GM04504 (cell line): Measurements from ENCODE around the gene SMAD5.

Experiments used
- DNase-seq: peaks from one replicate; pipeline ENCODE4 v3.0.0-alpha.2; 2012; ENCODE audit warnings: low read depth

Gene SMAD5

DNA sequence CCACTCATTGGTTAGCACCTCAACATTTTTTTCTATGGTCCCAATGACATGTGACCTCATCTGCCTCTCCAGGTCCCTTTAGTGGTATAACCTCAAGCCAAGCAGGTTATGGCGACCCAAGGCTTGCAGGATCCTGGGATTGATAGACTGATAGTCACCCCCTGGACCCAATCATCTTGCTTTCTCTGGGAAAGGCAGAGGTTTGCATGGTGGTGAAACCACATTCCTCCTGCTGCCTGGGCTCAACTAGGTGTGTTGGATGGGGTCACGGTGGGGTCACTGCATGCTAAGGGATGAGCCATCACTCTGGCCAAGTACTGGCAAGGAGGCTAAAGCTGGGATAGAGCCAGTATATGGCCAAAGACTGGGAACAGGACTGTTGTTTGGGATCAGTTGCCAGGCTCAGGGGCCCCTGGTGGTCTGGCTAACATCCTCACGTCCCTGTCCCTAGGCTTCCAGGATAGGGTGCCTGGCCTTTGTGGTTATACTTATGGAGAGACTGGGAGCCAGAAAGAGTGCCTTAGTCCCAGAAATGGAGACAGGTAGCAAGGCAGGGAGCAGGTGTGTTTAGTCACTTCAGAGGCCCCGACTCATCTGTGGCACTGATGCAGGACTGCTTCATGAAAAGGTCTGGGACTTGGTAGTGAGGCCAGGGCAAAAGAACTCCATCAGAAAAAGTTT is 65.0 kb downstream of the SMAD5 start:
- DNase-seq: no peak

DNA sequence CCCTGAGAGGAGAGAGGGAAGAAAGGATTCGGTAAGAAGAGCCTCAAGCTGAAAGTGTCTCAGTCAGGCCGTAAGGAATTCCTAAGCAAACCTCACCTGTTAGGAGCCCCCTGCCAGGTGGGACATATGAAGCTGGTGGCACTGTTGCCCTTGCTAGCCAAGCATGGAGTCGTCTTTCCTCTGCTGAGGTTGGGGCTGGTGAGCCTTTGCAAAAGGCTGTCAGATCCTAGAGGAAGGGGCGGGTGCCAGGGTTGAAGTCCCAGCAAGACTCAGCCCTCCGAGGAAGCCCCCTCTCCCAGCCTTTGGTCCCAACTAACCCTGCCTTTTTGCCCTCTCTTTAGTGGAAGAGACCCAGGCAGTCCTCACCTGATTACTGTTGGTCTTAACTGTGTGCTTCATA is 65.8 kb downstream of the SMAD5 start:
- no peak for DNase-seq

DNA sequence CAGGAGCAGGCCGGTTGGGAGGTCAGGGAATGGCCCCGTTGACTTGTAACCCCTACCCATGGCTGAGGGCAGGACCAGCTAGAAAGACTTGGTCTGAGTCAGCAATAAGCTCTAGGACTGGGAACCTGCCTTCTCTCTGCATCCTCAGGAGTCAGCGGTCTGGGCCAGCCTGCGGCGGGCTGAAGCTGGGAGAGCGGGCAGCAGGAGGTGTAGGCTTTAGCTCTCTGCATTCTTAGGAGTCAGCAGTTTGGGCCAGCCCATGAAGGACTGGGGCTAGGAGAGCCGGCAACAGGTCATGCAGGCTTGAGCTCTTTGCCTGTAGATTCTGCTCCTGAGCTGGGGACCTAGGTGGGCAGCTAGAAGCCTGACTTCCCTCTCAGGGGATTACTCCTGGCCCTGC is 66.8 kb downstream of the SMAD5 start:
- DNase-seq: no peak

DNA sequence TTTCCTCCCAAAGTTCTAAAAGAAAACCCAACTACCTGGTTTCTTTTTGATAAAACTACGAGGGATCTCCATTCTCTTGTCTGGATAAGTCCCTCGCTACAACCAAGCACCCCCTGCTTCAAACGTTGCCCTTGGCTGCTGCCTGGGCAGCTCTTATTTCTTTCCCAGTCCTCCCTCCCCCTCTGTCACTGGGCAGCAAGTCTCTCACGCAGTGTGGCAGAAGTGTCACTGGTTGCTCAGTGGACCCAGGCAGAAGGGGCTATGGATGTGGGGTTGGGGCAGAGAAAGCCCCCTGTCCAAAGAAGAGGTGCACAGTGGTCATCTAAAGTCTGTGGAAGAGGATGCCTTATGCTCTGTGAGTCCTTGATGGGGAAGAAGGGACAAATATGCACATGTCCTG is 67.5 kb downstream of the SMAD5 start:
- DNase-seq: no peak

DNA sequence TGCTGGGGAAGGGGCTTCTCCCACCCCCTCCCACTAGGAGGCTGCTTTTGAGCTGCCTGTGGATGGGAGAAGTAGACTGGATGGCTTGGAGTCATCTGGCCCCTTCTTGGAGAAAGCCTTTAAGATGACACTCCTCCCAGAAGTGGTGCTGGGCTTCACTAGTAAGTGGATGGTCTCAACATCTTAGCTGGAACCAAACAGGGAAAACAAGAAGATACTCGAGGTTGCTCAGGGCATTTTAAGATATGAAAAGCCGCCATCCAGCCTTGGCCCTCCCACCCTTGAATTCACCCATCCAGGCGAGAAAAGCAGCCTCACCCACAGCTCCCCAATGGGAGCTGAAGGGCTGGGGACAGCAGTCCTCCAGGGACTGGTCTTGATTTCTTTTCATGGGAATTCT is 68.1 kb downstream of the SMAD5 start:
- no peak for DNase-seq

DNA sequence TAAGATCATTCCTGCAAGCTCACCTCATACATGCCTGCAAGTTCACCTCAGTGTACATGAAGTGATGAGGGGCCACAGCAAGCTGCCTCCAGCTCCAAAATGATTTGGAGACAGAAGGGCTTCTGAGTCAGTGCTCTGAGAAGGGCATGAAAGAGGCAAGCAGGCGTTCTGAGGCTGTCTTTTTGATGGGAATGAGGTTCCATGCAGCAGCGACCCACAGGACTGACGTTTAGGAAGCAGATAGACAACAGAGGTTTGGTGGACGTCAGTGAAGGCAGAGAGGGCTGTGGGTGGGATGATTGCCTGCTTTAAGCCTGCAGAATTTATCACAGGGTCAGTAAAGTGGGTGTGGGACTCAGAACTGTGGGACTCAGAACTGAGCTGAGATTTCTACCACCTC is 69.2 kb downstream of the SMAD5 start:
- DNase-seq: no peak

DNA sequence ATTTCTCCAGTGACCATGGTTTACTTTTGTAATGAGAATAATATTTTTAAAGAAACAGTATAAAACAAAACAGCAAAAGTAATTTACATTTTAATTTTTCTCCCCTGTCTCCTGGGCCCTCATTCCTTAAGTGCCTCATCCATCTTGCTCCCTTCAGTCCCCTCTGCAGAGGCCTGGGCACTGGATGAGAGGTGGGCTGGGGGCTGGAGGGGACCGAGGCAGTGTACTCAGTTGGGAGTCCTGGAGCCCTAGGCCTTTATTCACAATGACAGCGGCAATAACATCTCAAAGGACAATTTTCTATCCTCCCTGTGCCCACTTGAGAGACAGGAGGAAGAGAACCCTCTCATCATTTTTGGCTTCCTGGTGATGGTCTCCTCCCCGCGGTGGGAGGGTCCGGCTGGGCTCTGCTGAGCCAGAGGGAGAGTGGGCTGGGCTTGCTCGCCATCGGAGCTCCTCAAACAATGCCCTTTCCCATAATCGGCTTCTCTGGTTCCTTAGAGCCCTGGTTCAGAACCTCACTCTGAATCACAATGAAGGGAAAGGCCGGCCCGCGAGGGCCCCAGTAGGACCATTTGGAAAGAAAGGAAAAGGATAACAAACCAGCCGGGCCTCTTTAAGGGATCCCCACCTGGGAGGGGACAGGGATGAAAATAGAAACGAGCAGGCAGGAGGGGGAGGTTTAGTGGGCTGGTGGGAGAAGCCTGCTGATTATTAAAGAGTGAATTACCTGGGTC is 70.0 kb downstream of the SMAD5 start:
- DNase-seq: no peak

DNA sequence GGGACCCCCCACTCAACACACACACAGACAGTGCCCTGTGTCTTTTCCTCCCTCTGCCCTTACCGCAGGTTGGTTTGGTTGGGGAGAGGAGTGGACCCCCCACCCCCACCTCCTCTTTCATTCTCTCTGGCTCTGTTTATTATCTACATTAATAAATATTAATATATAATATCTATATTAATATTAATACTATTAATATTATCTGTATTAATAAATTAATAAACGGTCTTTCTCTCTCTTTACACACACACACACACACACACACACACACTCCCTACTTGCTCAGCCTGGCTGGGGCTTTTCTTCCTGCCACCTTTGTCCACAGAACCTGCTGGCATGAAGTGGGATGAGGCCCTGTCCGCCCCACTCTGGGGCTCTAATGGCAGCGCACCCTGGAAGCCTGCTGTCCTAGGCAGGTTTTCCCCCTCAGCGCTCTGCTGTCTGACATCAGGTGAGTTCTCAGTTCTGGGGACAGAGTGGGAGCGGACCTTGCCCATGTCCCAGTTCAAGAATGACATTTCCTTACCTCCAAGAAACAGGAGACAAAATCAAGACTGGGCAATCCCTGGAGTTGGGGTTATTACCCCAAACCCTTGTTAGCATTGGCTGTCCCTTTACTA is 70.8 kb downstream of the SMAD5 start:
- no peak for DNase-seq

DNA sequence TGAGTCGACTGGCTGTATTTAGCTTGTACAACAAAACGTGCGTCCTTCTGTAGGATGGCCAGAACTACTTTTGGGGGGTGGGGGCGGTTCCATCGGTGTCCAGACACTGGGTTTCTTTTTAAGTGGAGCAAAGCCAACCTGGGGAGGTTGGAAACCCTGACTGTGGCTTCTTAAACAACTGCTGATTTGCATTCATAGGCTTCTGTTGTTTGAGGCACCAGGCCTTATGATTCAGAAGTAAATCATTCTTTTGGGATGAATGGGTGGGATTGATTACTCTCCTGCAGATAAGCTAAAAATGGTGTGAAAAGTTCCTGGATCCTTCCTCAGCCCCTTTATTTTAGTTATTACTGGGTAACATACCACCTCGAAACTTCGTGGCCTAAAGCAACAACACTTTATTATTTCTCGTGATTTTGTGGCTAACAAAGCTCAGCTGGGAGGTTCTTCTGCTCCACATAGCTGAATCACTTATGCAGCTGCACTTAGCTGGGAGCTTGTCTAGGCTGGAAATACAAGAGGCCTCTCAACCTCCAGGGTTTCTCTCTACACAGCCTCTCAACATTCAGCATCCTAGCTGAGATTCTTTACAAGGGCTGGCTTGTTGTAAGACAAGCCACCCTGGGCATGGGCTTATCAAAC is 72.5 kb downstream of the SMAD5 start:
- DNase-seq: no peak

DNA sequence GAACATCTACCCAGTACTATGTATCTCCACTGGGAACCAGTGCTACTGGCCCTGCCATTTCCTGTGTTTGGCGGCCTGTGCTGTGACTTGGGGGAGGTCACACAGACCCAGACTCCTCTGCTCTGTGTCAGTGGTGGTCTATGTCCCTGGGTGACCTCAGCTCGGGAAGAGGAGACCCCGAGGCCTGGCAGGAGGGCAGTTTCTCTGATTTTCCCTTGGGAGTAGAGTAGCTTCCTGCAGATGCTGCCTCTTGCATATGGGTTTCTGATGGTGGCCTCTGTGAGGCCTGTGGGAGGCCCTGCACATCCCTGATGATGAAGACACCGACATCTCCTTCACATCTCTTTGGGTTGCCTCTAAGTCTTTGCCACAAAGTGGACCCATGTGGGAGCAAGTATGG is 73.3 kb downstream of the SMAD5 start:
- no peak for DNase-seq

DNA sequence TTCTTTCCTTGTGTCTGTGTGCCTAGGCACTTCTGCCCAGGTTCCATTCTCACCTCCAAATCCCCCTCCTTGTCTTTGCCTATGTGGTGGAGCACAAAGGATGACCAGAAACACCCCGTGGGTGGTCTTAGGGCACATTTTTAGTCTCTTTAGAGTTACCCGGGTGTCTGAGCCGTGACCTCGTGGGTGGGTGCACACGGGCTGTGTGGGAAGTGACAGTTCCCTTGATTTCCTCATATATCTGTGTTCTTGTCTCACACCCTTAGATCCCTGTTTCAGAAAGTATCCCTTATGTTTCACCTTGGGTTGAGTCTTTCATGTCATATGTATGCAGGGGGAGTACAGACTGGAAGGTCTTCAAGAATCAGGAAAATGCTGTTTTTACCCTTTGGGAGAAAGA is 73.7 kb downstream of the SMAD5 start:
- no peak for DNase-seq

DNA sequence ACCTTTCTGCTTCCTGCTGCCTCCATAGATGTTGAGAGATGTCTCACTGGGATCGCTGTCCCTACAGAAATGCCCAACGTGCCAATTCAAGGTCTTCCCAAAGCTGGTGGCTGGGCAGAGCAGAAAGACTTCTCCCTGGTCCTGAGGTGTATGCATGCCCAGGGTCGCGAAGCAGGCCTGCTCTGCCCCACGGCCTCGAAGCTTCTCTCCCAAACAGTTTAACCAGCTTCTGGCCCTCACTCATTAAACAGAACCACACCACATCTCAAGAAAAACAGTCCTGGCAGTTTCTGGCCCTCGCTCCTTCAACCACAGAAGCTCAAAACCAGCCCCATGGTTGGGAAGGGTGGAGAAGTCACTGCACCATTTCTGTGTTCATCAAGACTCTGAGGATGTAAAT is 75.0 kb downstream of the SMAD5 start:
- no peak for DNase-seq

DNA sequence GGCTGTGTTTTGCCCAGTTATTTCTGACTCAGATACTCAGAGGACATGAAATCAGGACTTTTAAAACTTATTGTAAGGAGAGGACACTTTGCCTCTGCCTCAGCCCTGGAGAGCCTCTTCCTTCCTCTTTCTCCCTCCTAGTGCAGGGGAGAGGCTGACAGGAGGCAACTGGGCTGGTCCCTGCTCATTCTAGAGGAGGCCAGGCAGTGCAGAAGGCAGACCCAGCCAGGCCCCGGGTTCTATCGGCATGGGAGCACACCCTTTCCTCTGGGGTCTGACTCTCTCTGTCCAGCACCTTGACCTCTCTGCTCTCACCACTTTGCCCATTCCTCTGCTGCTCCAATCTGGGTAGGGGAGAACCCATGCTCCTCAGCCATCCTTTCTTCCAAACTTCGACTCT is 76.3 kb downstream of the SMAD5 start:
- DNase-seq: no peak

DNA sequence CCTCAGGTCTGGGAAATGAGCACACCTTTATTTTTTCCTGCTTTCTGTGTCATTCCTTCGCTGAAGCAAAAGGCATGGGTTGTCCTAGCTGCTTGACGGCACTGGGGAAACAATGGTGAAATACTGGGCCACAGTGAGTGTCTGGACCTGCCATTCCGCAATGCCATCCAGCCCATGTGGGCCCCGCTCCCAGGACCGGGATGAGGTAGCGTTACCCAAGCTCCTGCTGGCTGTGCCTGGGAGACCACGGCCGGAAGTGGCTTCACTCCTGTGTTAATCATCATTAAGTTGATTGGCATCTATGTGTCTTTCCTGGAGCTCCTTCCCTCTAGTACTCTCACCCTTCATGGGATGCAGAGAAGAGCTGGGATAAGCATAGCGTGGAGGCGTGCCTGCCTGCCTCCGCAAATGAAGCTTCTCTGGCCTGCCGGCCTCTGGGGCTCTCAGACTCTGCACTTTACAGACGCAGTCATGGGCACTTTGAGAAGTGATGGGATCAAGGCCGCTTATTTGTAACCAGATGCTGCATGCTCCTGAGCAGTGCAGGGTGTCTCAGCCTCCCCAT is 76.8 kb downstream of the SMAD5 start:
- DNase-seq: no peak

DNA sequence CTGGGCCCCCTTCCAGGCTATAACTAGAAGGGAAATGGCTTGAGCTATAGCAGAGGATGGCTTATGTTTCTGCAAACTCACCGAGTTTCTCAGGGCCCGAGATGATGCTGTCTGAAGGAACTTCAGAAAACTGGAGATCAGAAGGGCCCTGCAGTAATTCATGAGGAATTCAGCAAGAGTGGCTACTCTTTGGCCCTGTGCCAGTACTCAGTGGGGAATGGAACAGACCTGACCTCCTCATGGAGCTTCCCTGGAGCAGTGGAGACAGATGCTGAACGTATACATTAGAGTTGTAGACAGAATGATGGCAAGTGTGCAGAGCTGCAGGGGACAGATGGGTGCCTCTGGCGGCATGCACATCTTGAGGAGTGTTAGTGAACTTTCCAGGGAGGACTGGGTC is 77.6 kb downstream of the SMAD5 start:
- no peak for DNase-seq

DNA sequence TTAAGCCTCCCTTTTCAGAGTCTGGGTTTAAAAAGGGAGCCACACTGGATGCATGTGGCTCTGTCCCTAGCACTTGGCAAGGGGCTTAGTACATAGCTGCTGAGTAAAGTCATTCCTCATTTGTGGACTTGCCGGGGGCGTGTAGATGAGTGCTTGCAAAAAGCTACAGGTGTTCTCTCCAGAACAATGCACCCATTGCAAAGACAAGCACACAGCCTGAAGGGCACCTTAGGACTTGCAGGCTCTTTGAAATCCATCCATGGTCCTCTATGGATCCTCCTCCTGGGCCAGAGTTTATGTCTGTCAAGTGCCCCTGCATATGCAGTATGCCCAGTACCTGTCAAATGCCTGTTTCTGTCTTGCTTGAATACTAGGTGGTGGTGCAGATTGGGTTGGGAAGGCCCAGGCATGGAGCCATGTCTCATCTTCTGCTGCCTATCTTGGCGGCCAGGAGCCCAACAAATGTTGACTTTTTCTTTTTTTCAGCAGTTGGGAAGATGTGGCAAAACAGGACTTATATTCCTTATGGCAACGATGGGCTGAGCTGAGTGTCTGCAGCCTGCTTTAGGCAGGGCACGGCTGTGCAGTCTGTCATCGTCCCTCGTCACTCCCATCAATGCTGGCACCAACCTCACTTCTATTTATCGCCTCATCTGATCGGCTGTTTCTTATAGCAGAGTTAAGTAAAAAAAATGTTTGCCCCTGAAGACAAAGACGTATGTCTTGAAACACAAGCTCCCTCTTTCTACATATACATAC is 78.8 kb downstream of the SMAD5 start:
- DNase-seq: no peak

DNA sequence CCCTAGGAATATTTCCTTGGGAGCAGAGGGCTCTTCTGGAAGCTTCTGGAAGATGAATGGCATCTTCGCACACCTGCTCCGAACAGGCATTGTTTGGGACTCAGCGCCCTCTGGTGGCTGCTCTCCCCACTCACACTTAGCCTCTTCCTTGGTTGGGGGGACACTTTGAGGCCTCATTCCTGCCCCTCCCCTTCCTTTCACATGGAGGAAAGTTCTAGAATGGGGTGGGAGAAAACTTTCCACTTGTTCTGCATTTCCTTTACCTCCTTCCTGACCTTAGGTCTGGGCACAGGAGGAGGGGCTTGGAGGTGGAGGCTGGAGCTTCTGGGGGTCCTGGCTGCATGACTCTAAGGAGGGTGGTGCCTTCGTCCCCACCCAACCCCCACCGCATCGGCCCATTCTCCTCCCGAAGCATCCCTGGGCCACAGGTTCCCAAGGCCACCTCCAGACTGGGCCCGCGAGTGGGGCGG is 79.6 kb downstream of the SMAD5 start:
- no peak for DNase-seq

DNA sequence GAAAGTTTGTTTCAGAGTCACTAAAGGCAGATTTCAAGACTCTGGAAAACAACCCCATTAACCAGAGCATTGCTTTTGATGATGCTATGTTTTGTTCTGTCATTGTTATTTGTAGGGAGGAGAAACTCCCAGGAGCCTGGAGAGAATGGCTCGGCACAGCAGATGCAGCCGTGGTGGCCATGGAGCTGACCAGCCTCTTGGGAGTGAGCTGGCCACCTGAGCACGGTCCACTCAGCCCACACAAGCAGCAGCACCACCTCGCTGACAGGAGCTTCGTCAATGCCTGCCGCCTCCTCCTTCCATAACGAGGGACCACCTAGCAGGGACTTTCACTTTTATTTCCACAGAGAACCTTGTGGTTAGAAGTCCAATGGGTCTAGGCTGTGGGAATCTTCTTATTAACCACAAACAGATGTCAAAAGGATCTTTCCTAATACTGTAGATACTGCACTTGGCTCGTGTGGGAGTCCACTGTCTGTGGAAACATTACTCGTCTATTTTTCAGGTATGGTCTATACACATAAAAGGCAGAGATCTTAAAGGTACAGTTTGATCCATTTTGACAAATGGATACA is 81.4 kb downstream of the SMAD5 start:
- no peak for DNase-seq

DNA sequence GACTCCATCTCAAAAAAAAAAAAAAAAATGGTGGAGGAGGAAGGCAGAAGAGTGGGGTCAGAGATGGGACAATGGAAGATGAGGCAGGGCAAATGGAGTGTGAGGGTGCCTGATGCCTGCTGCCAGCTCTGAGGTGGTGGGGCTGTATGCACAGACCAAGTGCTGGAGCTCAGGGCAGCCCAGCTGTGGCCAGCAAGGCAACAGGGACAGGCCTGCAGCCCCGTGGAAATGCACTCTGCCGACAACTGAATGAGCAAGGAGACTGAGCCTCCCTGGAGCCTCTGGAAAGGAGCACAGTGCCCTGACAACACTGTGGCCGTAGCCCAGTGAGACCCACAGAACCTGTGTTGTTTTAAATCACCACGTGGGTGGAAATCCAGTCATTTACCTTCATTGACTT is 83.2 kb downstream of the SMAD5 start:
- no peak for DNase-seq

DNA sequence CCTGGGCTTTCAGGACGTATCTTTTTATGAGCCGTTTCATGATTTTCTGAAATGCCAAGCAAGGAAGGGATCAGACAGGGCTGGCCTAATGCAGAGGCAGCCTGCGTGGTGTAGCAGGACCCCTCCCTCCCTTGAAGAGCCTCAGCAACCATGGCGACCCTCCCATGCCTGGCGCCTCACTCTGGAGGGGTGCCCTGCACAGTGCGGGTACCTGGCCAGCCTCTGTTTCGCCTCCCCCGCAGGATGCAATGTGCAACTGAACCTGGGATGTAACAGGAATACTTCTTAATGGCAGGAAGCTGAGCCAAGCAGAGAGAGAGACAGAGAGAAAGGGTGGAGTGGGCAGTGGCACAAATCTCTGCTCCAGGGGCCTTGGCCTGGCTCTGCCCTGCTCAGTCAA is 83.6 kb downstream of the SMAD5 start:
- DNase-seq: no peak

DNA sequence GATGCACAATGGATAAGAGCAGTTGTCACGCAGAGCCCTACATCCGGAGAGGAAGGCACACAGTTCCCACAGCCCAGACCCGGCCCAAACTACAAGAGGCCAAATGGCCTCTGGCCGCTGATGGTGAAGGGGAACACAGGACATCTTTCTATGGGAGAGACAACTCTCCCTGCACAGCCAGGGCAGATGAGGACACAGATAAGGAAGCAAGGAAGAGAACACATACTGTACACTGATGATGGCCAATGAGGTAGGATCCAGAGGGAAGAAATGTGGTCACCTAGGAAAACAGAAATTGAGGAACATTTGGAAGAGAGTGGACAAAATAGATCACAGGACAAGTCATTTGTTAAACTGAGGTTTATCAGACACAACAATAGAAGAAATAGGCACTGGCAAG is 88.7 kb downstream of the SMAD5 start:
- DNase-seq: no peak
